ENCODE measurements around the gene CACNA1C.

- TF ChIP-seq POLR2A (IDR thresholded peaks at IDR 0.05) (no peak), CTCF (IDR thresholded peaks at IDR 0.05) (no peak), POLR2AphosphoS5 (IDR thresholded peaks at IDR 0.05) (no peak)
These were observed 138.9 kb downstream of the CACNA1C start for GRCh38 chr12:2191534-2192153.

All from upper lobe of left lung (tissue), 4 donors.